OCI-LY3 (cell line): ENCODE measurements around the gene UNC13C.

ENCODE experiments used
- CTCF ChIP-seq: fragments of 200-600, 300-600 bp; sonication (generic); IDR thresholded peaks from 2 replicates; pipeline ENCODE4 v1.5.1; 2014; ENCODE audit warnings: antibody characterized with exemption, low read length, low read depth
- EZH2phosphoT487 ChIP-seq: fragments of 200-600 bp; shearing (Covaris generic); IDR thresholded peaks from 2 replicates; pipeline ENCODE4 v1.6.1; 2018; ENCODE audit warnings: antibody characterized with exemption, mixed run types, low read depth

- no peak for TF ChIP-seq CTCF
- no peak for TF ChIP-seq EZH2phosphoT487
Observed at GRCh38 chr15:54032066-54032465, 53.8 kb downstream of the UNC13C start.
